ELF-1 (cell line): ENCODE results near the gene MEF2A.
A peak's percentile ranks its signal among the peaks of the same experiment; 100 is the strongest.
"Not testable (repeated sequence)": the region's sequence is repeated elsewhere in the genome, so short reads cannot be mapped to it uniquely, and the experiment has no call there.

Source experiments
- DNase-seq: peaks from one replicate; pipeline ENCODE4 v3.0.0-alpha.2; 2016; ENCODE audit warnings: low read depth, low spot score

The MEF2A gene

GRCh38 chr15:99565299-99566156, at the start of gene MEF2A:
Gene MEF2A, plus strand, starts transcription at chr15:99565984. Its CDS starts 67,136 bp downstream, at chr15:99633120.
- DNase-seq, result peak; percentile 96

DNA sequence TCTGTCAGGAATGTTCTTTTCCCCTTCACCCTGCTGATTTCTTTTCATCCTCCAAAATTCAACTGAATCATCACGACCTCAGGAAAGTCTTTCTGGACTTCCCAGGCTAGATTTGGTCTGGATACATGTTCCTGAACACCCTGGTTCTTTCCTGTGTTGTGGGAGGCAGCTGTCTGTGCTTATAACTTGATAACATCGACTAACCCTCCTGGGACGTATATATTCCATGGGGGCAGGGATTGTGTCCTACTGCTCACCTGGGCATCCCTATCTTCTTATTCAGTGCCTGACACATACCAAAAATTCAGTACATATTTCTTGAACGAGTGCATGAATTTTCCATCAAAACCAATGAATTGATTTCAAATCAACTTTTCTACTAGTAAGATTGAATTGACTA, 47.6 kb upstream of the MEF2A start:
- no peak for DNase-seq

GRCh38 chr15:99519366-99519765, 46.4 kb upstream of the MEF2A start:
- DNase-seq, result not testable (repeated sequence)

DNA sequence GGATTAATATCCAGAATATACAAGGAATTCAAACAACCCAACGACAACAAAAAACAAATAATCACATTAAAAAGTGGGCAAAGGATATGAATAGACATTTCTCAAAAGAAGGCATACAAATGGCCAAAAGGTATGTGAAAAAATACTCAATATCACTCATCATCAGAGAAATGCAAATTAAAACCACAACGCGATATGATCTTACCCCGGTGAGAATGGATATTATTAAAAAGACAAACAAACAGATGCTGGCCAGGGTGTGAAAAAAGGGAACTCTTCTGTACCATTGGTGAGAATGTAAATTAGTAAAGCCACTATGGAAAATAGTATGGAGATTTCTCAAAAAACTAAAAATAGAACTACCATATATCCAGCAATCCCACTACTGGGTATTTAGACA, 43.5 kb upstream of the MEF2A start:
- no peak for DNase-seq

- DNase-seq, result no peak
These were observed 39.6 kb upstream of the MEF2A start for GRCh38 chr15:99526176-99526575.

DNA sequence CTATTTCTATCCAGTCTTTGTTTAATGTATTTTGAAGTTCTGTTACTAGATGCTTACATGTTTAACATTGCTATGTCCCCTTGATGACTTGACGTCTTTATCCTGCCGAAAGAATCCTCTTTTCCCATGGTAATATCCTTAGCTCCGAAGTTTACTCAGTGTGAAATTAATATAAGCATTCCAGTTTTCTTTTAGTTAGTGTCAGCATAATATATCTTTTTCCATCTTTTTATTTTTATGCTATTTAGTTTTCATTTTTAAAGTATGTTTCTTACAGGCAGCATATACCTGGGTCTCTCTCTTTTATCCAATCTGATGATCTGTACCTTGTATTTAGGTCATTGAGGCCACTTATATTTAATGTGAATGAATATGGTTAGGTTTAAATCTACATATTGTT, 39.1 kb upstream of the MEF2A start:
- DNase-seq, result no peak

DNA sequence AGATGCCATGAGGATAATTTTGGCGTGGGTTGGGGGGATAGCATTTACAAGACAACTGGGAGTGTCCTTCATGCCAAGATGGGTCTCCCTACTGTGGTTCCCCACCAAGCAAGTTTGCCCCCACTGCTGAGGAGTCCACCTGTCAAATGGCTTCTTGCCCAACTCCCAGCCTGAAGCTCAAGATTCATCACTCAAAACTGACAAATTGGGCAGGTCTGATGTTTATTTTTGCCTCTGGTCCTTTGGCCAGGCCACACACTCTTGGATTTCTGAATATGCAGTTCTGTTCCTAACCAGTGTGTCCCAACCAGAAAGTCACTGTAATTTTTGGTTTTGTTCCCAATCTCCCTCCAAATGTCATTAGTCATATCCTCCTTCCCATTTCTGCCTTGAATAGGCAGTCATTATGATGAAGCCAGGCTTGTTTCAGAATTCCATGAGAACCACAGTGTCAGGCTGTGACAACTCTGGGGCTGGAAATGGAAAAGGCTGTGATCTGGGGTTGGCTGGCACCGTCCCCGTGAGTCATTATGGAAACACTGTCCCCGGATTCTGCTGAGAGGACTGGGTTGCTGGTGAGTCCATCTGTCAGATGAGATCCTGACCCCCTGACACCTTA, 29.3 kb upstream of the MEF2A start:
- no peak for DNase-seq

DNA sequence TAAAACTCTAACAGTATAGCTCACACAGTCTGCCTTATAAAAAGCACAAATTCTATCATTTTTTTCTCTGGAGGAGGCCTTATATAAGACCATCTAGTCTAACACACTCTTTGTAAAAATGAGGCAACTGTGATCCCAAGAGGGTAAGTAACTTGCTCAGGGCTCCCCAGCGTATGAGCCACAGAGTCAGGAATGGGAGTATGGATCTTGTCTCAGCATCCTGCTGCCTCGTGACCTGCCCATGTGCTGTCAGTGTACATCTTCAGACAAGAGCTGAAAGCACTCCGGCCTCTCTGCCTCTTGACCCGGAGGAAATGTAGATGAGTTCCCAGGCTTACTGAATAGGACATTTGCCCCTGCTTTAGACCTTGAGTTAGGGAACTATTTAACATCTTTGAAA, 28.4 kb upstream of the MEF2A start:
- no peak for DNase-seq

GRCh38 chr15:99538261-99538660, 27.5 kb upstream of the MEF2A start:
- no peak for DNase-seq

DNA sequence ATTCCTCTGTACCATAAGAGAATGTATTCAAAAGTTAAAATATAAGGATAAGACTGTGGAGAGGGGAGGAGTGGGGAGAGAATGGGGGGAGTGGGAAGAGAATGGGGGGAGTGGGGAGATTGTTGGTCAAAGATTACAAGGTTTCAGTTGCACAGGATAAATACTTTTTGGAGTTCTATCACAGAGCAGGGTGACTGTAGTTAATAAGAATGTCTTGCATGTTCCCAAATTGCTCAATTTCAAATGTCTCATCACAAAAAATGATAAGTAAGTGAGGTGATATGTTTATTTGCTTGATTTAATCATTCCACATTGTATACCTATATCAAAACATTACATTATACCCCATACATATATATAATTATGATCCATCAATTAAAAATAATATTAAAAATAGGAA, 23.0 kb upstream of the MEF2A start:
- DNase-seq, result no peak

DNA sequence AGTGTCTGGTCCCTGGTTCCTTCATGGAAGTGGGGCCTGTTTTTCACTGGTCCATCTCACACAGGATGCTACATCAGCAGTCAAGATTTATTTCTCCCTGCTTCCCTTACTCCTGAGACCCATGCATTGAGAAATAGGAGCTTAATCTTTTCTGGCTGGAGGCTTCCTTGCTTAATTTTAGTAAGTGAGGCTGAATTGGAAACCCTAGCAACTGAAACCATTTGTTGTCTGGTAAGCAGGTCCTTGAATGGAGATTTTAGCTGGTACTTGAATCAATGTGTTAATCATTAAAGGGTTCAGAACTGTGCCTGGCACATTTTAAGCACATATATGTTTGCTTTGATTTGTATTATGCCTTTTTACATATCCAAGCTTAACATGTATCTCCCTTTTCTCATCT, 20.2 kb upstream of the MEF2A start:
- no peak for DNase-seq

DNA sequence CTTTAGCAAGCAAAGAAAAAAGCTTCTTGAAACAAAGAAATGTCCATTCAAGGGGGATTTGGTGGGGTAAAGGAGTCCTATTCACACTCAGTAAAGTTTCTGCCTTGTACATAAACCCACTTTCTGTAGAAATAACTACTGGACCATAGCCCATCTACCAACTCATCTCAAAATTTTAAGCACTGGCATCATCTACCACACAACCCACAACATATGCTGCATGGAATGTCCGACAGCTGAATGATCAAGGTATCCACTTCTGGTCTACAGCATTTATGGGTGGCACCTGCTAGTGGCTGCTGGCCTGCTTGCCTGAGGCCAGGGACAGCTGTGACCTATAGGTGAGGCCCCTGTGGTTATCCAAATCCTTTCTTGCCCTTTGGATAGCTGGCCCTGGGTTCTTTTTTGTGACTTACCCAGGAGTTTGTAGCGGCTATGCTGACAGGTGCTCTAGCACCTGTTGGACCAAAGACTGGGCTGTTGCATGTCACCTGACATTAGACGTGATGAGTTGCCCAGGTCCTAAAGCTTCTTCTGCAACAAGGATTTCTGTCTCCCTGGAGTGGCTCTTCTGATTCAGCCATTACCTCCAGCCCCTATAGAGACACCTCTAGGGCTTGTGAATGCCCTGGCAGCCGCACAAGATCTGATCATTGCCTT, 19.2 kb upstream of the MEF2A start:
- DNase-seq, result no peak

GRCh38 chr15:99547517-99547916, 18.3 kb upstream of the MEF2A start:
- no peak for DNase-seq

GRCh38 chr15:99550077-99550476, 15.7 kb upstream of the MEF2A start:
- no peak for DNase-seq

GRCh38 chr15:99552111-99552510, 13.7 kb upstream of the MEF2A start:
- DNase-seq, result no peak

DNA sequence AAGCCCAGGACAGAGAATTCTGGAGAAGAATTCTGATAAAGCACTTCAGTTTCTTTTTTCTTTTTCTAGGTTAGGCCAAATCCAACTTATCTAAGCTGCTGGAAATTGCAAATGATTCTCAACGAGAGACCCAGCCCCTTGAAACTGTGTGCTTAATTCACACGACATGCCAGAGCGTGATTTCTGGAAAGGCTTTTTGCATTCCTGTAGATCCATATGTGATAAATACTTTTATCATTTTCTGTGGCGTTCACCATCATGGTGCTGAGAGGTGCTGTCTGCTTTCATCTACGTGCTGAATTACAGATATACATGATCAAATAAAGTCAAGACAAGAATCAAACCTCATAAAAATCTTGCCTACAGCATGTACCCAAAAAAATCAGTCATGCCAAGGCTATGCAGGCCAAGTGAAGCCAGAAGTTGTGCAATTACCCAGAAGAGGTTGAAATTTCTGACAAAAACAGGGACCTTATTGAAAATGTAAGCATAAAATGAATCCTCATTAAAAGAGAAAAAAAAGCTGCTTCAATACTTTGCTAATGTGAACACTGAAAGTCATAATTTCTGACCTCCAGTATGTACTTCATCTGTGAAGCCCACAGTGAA, 10.8 kb upstream of the MEF2A start:
- DNase-seq, result no peak

- DNase-seq, result no peak
These were observed 9.8 kb upstream of the MEF2A start for GRCh38 chr15:99556011-99556410.

DNA sequence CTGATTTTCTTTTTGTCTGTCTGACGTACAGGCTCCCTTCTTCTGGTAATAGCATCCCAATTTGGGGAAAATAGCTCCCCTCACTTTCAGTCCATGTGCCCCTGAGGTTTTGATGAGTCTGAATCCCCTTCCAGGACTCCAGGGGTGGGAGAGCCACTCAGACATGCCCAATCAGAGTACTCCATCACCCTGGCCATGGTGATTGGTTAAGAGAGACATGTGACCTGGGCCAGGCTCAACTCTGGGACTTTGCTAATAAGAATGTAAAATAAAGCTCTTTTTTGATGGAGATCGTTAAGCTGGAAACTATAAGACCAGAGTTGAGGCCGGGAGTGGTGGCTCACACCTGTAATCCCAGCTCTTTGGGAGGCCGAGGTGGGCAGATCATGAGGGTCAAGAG, 9.2 kb upstream of the MEF2A start:
- DNase-seq, result no peak

DNA sequence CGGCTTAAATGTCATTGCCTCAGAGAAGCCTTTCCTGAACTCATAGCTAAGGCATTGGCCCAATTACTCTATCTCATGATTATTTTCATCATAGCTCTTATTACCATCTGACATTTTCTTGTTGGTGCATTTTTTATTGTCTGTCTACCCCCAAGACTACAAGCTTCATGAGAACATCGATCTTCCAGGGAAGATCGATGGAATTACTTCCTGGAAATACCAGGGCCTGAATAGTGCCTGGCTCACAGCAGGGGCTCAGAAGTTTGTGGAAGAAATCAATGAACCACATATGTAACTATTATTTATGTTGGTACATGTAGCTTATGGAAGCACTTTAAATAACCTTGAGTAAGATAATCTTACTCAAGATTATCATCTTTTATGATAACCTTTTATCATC, 7.7 kb upstream of the MEF2A start:
- DNase-seq, result no peak

- DNase-seq, result no peak
These were observed 7.2 kb upstream of the MEF2A start for GRCh38 chr15:99558571-99558970.

GRCh38 chr15:99561476-99562230, 4.1 kb upstream of the MEF2A start:
- no peak for DNase-seq

DNA sequence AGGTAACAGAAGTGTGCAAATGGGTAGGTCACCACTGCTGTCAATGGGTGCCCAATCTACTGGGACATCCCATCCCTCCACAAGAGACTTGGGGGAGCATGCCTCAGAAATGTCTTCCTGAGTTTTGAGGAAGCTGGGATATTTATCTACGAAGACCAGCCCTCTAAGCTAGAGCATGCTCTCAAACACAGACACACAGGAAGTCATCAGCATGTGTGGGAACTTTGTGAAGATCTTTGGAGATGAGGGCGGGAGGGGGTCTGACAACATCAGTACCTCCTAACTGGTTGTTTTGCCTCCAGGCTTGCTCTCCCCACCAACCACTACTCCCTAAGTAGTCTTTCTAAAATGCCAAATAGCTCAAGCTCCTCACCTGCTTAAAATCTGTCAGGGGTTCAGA, 3.5 kb upstream of the MEF2A start:
- no peak for DNase-seq
